NCI-H226 (cell line): ENCODE measurements around the gene HPS3.
"Not testable (repeated sequence)": the region's sequence is repeated elsewhere in the genome, so short reads cannot be mapped to it uniquely, and the experiment has no call there.

ENCODE experiments used
- DNase-seq: peaks from one replicate; pipeline ENCODE4 v3.0.0-alpha.2; 2015

HPS3 gene, protein sequence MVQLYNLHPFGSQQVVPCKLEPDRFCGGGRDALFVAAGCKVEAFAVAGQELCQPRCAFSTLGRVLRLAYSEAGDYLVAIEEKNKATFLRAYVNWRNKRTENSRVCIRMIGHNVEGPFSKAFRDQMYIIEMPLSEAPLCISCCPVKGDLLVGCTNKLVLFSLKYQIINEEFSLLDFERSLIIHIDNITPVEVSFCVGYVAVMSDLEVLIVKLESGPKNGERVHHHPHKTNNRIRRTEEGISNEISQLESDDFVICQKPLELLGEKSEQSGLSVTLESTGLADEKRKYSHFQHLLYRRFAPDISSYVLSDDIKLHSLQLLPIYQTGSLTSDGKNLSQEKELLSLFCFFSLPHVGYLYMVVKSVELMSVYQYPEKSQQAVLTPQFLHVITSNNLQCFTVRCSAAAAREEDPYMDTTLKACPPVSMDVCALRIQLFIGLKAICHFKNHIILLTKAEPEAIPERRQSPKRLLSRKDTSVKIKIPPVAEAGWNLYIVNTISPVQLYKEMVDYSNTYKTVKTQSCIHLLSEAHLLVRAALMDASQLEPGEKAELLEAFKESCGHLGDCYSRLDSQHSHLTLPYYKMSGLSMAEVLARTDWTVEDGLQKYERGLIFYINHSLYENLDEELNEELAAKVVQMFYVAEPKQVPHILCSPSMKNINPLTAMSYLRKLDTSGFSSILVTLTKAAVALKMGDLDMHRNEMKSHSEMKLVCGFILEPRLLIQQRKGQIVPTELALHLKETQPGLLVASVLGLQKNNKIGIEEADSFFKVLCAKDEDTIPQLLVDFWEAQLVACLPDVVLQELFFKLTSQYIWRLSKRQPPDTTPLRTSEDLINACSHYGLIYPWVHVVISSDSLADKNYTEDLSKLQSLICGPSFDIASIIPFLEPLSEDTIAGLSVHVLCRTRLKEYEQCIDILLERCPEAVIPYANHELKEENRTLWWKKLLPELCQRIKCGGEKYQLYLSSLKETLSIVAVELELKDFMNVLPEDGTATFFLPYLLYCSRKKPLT

DNA sequence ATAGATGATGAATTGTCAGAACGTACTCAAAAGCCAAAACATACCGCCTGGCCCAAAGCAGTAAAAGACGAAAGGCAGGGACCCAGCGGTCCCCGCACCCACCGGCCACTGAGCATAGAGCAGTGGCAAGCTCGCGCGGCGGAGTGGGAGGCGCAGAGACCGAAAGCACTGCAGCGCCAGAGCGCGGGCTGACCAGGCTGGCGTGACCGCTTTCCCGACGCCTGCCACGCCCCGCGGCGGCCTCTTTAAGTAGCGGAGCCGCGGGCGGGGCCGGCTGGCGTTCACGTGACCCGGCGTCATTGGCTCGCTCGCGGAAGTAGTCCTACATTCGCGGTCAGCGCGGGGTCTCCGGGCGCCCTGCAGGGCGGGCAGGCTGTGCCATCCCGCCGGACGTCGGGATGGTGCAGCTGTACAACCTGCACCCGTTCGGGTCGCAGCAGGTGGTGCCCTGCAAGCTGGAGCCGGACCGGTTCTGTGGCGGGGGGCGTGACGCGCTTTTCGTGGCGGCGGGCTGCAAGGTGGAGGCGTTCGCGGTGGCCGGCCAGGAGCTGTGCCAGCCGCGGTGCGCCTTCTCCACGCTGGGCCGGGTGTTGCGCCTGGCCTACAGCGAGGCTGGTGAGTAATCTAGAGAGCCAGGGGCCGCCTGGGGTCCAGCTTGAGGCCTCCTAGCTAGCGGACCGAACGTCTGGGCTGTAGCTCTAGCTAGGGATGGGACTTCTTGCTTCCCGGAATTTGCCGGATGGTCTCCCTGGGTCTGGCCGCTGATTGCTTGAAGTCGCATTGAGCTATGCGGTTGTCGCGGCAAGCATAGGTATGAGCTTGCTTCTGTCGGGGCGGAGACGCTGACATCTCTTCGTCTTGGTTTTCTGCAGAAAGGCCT, at the start of gene HPS3:
Gene HPS3 (plus strand): TSS at position 313 of the 880 bp plus-strand sequence. CDS start 86 bp downstream, at position 399.
- DNase-seq, result peak; percentile 85

DNA sequence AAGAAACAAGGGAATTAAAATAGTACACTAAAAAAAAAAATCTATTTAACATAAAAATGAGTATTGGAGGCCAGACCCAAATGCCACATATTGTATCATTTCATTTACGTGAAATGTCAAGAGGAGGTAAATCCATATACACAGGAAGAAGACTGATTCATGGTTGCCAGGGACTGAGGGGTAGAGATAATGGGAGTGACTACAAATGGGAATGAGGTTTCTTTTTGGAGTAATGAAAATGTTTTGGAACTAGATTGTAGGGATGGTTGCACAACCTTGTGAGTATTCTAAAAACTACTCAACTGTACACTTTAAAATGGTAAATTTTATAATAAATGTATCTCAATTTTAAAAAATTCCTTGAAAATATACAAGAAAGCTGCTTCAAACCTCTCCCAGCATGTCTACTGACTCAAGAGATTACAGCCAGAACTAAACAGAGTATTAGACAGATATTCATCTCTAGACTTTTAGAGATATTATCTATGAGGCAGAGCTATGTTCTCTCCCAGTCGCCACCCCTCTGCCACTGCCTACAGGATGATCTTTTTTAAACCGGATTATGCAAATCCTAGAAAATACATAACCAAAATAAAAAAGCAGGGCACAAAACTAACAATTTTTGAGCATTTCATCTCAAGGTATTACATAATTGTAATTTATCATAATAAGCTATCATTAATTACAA, 49.3 kb upstream of the HPS3 start:
- DNase-seq, result peak; percentile 70

DNA sequence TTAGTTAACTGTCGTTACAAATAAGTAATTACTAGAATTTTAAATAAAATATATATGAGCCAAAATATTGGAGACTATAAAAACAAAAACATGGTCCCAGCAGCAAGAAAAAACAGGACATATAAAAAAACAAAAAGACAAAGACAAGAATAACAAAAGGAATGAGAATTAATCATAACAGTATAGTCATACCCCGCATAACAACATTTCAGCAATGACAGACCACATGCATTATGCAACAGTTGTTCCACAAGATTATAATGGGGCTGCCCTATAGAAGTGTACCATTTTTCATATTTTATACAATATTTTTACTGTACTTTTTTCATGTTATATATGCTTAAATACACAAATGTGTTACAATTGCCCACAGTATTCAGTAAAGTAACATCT, 48.7 kb upstream of the HPS3 start:
- peak; percentile 24 for DNase-seq

DNA sequence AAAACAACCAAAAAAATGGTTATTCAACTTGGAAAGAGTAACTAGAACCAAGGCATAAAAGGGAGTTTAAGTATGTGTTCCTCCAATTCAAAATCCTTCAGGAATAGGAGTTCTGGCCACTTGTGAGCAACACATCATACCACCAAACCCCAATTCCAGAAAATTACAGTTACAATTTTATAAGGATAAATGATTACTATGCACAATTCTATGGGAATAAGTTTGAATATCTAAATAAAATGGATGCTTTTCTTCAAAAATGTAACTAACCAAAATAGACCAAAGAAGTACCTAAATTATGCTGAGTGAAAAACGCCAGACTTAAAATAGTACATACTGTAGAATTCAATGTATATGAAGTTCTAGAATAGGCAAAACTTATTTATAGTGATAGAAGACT, 47.7 kb upstream of the HPS3 start:
- no peak for DNase-seq

DNA sequence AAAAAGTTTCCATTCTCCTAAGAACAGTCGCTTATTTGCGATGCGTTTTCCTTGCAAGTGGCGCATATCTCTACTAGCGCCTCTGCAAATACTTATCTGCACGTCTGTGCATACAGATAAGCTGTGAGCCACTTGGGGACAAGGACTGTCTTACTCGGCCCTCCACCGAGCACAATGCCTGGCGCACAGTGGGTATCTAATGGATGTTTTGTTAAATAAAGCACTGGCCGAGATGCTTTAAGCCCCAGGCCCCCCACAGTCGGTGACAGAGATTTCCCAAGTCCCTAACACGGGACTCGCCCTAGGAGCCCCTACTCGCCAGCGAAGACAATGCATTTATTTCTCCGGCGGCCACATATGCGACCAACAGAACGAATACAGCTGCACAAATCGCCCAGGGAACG, 43.6 kb upstream of the HPS3 start:
- DNase-seq, result no peak

DNA sequence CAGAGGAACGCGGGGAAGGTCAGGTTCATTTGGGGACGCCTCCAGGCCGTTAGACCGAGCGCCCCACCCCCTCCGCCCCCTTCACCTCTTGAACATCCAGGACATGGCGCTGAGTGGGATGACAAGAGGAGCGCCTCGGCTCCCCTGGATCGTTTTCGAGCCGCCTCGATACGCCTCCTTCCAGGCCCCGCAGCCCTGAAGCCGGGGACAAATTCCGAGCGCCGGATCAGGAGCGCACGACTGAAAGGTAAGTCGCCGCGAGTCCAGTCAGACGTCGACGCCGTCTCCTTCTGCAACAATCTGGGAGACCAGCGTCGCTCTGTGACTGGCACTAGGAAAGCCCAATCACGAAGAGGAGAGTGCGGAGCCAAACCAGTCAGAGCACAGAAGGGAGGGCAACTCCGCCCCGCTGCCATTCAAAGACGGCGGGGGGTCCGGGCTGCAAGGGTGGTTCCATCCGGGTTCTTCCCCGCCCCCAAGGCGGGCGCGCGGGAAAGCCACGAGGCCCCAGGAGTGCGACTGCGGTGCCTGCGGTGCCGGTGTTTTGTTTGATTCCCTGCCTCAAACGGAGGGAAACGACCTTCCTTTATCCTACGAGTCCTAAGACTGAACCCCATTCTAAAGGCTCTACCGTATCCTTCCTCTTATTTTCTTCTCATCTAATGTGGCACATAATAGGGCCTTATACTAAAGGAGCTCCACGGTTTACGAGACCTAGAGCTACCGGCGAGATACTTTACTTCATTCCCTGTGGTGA, 43.0 kb upstream of the HPS3 start, which contains the start of gene HLTF:
Gene HLTF (minus strand): TSS at position 302 of the 757 bp plus-strand sequence. CDS start 197 bp downstream, at position 105.
- peak; percentile 87 for DNase-seq

DNA sequence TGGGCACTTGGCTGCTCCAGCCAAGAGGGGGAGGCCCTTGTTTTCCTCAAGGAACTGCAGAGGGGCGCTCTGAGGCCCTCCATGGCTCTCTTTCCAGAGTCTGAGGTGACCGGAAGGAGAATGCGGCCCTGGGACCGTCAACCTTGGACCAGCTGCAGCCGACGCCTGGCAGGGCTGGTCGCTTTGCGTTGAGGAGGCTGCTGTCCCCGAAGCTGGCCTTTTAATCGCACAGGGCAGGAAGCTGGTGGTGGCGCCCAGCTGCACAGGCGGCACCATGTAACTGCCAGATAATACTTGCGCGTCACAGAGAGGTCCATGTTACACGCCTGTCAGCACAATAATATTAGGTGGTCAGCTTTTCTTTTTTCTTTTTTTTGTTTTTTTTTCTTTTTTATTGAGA, 42.2 kb upstream of the HPS3 start:
- no peak for DNase-seq

DNA sequence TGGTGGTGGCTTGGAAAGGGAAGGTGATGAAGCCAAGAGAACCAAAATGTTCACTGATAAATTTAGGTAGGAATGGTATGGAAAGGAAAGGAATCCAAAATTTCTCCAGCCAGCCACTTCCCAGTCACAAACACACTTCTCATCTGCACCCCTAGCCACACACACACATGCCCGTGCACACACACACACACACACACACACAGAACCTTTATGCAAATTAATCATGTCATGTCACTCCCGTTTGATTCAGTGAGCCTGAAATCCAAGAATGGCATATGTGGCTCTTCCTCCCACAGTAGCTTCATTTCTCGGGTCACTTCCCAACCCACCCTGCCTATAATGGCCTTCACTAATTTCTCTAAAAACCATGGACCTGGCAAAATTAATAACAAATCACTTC, 40.0 kb upstream of the HPS3 start:
- no peak for DNase-seq

DNA sequence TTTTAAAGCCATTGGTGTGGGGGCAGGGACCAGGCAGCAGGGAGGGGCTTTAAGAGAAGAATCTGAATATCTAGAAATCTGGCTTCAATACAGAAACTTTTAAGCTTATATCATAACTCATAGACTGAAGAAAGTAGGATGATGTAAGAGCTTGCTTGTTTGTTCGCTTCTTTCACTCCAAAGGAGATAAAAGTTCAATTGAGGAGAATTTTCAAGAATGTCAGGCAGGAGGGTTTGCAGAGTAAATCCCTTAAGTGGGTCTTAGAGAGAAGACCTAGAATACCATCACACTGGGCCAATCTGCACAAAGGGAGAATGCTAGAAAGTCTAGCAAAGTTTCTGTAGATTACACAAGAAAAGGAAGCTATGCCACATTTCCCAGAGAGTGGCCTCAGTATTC, 39.0 kb upstream of the HPS3 start:
- no peak for DNase-seq

DNA sequence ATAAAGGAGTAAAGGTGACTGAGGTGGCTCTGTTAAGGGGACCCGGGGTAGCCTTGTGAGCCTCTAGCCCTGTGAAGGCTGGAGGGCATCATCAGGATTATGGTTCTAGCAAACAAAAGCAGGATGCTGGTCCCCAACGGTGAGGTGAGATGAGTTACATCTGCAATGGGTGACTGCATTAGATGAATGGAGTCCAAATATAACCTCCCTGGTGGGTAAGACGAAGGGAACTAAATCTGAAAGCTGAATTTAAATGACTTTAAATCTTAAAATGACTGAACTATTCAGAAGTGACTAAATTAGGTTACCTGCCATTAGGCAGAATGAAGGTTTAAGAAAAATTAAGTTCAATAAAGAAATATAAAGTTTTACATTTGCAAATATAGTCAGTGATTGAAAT, 38.5 kb upstream of the HPS3 start:
- DNase-seq, result no peak

DNA sequence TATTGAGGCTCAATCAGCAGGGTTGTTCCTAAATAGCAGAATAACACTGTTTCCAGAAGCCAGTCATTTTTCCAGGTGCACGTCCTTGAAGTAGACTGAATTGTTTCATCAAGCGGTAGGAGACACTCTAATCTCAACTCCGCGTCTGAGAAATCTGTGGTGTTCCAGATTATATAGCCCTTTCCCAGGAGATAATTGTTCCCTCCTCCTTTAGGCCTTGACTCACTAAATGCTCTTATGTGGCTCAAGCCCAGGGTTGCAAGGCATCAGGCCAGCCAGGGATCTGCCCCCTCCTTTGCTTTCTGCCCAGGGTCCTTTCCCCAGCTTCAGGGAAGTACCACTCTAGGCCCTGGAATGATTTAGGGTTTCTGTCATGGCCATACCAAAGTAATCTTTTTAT, 37.5 kb upstream of the HPS3 start:
- no peak for DNase-seq

DNA sequence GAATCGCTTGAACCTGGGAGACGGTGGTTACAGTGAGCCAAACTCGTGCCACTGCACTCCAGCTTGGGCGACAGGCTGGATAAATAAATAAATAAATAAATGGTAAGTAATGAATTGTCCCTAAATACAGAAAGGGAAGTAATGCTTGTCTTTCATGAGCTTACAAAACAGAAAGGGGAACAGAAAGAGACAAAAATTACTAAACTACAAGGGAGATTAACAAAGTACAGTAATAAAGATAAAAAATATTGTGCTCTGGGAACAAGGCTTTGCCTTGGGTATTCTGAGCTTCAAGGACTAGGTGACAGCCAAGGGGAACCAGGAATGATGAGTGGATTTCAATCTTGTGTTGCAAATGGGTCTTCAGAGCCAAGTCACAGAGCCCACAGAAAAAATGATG, 34.0 kb upstream of the HPS3 start:
- no peak for DNase-seq

DNA sequence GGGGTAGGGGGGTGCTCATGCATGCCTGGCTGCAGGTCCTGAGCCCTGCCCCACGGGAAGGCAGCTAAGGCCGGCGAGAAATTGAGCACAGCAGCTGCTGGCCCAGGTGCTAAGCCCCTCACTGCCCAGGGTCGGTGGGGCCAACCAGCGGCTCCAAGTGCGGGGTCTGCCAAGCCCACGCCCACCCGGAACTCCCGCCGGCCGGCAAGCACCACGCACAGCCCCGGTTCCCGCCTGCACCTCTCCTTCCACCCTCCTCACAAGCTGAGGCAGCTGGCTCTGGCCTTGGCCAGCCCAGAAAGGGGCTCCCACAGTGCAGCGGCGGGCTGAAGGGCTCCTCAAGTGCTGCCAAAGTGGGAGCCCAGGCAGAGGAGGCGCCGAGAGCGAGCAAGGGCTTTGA, 31.5 kb upstream of the HPS3 start:
- DNase-seq, result not testable (repeated sequence)

DNA sequence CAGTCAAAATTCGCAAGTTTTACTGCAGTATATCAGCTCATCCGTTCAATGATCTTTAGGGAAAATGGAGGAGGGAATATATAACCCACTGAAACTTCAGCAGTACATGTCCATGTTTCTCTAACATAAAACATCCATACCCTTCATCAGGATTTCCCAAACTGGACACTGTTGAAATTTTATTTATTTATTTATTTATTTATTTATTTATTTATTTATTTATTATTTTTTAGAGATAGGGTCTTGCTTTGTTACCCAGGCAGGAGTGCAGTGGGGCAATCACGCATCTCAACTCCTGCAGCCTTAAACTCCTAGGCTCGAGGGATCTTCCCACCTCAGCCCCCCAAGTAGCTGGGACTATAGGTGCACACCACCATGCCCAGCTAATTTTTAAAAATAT, 28.3 kb upstream of the HPS3 start:
- DNase-seq, result no peak

DNA sequence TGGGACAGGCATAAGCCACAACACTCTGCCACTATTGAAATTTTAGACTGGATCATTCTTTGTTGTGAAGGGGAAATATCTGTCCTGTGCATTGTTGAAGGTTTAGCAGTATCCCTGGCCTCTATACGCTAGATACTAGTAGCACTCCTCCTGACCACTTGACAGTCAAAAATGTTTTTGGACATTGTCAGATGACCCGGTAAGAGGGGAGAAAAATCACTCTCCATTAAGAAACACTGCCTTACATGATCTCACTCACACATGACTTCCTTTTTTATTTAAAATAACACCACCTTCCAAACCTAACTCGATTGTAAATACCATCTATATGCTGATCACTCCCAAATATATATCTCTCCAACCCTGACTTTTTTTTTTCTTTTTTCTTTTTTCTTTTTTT, 27.8 kb upstream of the HPS3 start:
- DNase-seq, result no peak

DNA sequence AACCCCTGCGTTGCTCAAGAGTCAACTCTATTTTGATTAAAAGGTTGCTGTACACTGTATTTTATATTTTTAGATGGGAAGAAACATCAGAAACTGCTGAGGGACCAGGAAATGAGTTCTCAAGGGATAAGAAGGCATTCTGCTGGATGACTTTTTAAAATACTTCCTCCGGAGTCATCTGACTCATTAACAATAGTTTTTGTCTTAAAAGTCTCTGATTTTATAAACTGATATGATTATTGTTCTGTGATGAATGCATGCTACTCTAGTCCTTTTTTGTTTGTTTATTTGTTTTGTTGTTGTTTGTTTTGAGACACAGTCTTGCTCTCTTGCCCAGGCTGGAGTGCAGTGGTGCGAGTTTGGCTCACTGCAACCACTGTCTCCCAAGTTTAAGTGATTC, 25.0 kb upstream of the HPS3 start:
- DNase-seq, result no peak

DNA sequence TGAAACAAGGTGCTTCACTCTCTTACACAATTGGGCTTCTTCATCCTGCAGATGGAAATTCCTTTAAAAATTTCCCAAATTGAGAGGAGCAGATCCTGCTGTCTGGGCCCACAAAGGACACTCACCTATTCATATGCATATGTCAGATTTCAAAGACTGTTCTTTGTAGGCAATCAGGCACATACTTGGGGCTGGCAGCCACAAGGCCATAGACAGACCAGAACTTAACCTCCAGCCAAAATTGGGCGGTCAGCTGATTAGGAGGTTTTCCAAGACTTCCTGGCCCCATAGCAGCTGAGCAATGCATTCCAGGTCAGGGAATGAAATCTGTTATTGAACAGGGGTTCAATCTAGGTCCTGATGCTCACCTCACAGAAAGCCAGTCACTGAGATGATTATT, 15.0 kb upstream of the HPS3 start:
- no peak for DNase-seq

DNA sequence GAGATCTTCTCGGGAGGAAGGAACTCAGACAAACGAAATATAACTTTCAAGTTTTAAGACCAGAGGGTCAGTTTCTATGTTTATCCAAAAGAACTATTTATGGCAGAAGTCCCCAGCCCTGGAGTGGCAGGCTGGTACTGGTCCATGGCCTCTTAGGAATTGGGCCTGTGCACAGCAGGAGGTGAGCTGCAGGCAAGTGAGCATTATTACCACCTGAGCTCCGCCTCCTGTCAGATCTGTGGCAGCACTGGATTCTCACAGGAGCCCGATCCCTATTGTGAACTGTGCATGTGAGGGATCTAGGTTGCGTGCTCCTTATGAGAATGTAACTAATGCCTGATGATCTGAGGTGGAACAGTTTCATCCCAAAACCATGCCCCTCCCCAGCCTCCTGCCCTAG, 14.3 kb upstream of the HPS3 start:
- no peak for DNase-seq

DNA sequence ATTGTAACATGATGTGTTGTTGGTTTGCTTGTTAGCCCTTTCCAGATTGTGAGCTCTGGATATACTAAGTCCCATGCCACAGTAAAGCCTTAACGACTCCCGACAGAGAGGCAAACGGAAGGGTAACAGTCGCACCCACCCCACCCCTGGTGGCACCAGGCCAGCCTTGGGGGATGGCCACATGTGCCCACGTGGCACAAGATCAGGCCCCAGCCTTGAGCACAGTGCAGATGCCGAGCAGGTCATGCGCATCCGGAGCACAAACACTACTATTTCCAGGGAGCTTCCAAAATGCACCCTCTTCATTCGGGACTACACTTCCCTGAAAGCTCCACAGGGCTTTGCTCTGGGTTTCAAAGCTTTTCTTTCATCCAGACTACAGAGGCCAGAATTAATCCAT, 10.7 kb upstream of the HPS3 start:
- no peak for DNase-seq

DNA sequence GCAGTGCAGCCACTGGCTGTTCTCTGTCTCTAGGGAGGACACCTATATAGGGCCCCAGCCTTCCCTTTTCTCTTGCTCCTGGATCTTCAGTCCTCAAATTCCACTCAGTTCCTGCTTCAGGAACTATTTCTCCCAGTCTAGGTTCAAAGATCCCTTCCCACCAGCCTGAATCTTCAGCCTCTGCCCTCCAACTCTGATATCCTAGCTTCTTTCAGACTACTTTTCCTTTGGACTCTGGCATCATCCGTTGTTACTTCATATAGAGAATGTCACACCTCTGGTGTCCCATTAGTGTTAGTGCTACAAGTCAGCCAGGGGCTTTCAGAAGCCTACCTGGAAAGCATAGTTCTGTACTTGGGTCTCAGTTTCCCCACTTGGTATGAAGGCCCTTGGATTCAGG, 10.0 kb upstream of the HPS3 start:
- DNase-seq, result no peak
